CMK (cell line): ENCODE data around the gene DDX25.

Experiments
- DNase-seq: peaks from one replicate; pipeline ENCODE4 v3.0.0-alpha.2; 2010; ENCODE audit warnings: low read depth

The DDX25 gene

DNA sequence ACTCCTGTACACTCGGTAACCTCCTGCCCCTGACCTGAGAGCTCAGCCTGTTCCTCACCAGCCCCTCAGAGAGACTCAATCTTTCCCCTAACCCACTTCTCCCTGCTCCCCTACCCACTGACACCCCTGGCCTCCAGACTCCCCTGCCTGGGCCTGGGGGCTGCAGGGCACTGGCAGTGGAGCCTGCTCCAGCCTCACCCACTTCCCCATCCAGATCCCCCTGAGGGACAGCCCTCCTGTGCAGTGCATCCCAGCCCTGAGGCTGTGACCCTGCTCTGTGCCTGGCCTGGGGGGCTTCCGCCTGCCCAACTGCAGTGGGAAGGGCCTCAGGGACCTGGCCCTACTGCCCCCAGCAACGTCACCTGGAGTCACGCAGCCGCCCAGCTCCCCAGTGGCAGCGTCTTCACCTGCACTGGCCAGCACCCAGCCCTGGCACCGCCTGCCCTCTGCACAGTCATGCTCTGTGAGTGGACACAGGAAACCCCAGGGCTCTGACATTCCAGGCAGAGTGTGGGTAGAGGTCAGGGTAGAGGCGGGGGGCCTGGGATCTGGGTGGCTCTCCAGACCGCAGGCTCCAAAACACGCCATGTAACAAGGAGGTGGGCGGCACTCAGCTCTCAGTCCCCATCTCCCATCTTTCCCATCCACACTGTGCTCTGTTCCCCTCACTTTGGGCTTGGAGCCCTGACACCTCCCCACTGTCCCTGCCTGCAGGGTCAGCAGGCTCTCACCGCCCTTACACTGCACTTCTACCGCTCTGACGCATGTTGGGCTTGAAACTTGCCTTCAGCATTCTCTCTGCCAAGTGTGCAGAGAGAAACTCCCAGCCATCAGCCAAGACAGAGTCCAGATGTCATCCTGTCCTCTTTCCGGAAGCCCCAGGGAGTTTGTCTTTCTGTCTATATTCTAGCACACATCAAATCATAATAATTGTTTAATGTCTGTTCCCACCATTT, 46.7 kb downstream of the DDX25 start:
- DNase-seq: no peak

DNA sequence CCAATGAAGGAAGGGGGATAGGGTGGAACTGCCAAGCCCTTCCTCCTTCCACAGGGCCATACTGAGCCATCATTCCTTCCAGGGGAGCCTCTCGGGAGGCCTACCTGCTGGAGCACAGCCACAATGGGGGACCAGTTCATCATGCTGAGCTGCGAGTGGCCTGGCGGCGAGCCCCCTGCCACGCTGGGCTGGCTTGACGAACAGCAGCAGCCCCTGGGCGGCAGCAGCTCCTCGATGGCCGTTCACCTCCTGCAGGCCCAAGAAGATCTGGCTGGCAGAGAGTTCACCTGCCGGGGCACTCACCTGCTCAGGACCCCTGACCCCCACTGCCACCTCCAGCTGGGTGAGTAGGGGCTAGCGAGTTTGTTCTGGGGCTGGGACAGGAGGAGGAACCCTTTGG, 47.4 kb downstream of the DDX25 start:
- no peak for DNase-seq

DNA sequence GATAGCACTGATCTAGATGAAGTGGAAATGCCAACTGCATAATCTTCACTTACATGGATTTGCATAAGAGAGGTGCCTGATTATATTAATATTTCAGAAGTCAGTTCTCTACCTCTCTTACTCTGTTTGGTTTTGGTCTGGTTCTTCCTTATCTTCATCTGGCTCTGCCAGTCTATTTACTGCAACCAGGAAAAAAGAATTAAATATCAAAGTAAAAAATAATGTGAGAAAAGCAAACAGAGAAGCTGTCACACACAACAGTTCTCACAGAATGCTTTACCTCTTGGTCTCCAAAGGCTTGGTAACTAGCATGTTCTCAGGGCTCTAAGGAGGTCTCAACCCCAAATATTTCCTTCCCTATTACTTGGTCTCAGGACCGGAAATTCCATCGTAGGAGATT, 48.3 kb downstream of the DDX25 start:
- no peak for DNase-seq

DNA sequence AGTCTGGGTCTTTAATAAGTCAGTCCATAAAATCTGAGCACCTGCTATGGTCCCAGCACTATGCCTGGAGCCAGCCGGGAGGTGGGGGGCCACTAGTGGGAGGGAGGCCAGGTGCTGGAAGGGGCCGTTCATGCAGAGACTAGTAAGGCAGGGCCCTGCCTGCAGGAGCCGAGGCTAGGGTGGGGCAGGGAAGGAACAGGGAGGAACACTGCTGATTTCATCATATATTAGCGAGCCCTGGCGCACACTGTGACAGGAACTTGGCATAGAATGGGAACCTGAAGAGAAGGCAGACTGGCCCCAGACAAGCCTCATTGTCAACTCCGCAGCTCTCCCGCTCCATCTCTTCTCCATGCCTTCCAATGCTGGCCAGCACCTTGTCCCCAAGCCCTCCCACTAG, 48.7 kb downstream of the DDX25 start:
- DNase-seq: no peak

DNA sequence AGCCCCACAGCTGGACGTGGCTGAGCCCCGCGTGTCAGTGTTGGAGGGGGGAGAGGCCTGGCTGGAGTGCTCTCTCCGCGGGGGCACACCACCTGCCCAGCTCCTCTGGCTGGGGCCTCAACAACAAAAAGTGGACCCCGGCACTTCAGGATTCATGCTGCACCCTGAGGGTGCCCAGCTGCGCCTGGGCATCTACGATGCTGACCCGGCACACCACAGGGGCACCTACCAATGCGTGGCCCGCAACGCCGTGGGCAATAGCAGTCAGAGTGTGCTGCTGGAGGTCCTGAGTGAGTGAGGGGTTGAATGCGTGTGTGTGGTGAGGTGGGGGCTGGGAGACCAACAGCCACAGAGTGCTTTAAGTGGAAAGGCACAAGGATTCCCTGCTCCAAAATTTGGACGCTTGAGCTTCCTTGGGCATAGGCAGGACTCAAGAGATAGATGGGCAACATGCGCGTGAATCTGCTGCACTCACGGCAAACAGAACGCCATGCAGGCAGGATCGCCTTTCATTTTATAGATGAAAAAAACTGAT, 49.2 kb downstream of the DDX25 start:
- DNase-seq: no peak

DNA sequence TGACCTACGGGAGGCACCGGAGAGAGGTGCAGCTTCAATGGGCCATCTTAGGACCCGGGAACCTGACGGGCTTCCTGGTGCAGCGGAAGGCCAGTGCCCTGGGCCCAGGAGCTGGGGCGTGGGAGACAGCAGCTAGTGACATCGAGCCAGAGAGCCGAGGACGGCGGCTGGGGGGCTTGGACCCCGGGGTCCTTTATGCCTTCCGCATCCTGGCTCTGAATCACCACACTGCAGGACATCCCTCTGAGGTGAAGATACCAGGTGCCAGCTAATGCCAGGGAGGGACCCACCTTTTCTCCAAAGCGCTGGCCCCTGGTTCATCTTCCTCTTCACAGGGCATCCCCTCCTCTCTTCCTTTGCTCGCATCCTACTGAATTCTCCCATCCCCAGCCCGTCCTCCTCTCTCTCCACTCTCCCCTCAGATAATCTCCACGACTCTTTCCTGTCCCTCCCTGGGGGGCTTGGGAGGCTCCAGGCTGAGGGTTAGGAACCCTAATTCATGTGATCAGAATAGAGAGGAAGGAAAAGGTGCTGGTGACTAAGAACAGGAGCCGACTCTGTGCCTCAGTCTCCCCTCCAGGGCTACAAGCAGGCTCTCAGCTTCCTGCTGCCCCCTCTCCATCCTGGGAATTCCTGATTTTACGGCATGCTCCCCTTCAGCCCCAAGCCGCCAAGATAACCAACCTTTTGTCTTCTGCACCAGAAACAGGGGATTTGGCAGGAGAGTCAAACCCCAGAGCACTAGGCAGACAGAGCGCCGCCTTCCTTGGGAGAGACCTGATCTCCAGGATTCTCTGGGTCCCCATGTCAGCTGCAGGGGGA, 50.0 kb downstream of the DDX25 start:
- no peak for DNase-seq

DNA sequence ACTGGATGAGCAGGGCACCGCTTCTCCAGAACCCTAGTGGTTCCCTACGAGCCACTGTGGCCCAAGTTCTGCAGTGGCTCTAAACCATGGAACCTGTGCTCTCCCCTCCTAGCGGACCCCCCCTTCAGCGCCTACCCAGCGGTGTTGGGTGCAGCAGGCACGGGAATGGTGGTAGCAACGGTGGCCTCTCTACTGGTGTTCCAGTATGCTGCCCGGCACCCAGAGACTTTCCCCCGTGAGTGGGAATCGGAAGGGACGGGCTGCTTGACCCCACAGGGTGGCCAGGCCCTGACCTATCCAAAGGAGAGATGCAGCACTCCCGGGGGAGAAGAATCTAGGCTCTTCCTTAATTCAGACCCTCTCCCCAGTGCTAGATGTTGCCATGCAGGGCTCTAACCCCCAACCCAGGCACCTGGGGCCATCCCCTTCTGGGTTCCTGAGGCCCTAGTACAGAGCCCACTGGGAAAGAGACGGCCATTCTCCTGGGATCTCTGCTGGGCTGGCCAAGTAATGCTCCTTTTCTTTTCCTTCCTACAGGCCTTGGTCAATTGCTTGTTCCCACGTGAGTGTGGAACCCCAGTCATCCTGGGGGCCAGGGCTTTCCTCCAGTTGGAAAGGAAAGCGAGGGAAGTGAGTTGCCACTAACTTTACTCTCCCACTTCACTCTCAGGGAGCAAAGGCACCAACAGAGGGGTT, 50.8 kb downstream of the DDX25 start:
- no peak for DNase-seq

DNA sequence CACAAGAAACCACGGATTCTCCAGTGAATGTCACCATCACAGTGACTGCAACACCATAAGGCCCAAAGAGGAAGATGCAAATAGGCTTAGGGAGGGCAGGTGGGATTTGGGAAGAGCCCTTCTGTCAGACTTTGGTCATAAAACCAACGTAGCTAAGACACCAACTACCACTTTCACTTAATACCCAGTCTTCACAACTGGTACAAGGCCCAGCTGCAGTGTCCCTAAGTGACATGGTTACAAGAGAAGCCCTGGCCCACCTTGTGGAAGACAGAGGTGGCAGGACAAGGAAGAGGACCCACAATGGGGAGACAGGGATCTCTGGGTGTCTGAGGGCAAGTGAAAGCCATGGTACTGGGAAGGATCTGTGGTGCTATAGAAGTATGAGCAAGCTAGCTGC, 51.5 kb downstream of the DDX25 start:
- no peak for DNase-seq

DNA sequence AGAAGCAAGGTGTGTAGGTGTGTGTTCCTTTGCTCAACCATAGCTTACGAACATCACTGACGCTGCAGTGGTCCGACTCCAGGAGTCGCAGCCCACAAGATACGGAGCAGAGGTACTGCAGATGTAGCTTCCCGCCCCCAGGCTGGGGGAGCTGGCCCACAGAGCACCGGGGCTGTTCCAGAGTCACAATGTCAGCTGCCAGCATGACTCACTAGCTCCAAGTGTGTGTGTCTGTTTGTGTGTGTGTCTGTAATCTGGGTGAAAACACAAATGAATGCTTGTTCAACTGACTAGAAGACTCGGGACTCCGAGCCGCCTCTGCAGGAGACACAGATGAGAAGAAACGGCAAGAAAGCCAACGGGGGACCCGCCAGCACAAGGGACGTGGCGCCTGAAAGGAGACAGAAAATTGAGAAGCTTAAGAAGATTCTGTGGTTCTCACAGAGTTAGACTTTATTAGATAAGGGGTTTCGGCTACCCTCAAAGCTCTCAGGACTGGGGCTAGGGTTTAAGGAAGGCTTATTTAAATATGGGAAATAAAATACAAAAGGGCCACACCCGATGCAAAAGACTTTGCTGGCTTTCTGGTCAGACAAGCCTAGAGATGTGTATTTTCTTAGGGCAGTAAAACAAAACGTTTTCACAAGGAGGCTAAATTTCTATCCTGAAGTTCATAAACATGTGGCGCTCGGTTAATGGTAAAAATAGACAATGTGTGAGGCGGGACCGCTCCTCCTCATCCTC, 52.3 kb downstream of the DDX25 start:
- DNase-seq: no peak

DNA sequence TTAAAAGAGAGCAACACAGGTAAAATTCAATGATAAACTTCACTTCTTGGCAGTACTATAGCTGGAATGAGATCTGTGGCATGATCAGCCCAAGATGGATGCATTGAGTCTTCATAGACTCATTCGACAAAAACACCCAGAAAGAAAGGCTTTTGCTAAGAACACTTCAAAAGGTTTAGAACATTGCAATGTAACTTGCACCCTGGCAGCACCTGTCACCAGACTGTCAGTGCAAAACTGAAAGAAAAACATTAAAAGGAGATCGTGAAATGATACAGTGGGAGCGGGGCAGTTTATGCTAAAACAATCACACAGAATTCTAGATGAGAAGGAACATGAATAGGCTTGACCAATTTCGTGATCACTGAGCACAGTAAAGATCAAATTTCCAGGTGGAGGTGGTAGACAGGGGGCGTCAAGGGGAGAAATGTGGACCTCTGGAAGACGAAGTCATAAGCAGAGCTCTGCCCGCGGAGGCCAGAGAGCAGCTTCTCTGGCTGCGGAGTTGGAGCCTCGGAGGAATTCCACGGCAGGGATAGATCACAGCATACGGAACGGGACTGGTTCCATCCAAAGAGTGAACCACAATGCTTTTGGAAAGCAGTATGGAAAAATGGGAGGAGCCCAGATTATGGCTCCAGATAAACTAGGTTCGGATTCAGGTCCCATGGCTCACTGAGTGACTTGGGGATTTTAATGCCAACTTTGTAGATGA, 53.5 kb downstream of the DDX25 start:
- no peak for DNase-seq

DNA sequence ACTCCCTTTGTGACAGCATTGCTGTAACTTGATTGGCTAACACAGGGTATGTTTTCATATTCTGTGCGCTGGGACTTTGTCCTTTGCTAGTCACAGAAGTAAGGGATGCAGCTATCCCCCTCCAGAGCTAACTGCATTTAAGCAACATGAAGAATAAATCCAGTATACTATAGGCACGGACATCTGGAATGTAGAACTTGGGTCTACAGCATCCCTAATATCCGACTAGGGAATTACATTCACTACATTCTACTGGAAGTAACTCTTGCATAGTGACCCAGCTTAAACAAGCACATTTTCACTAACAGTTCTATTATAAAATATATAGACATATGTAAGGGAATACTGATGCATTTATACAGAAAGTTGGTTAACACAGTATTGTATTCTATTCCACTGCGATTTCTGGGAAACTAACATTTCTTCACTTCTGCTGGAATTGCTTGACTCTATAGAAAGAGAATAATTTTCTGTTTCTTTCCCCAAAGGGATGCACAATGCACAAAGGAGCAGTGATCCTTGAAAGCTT, 54.6 kb downstream of the DDX25 start:
- DNase-seq: no peak

DNA sequence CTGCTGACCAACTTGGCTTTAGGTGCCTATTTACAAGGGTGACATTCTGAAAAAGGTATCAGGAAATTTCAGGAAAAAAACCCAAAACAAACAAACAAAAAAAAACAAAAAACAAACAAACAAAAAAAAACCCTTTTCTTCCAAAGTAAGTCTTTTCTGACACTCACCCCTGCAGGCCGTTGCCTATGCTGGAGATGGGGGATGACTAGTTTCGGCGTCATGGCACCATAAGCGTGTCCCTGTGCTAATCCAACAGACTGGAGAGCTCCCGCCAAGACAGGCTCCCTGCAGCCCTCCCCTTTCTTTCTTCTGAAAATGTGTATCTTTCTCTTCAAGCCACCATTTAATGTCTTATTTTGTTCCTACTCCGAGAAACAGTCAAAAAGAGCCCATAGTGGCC, 55.2 kb downstream of the DDX25 start:
- DNase-seq: no peak

DNA sequence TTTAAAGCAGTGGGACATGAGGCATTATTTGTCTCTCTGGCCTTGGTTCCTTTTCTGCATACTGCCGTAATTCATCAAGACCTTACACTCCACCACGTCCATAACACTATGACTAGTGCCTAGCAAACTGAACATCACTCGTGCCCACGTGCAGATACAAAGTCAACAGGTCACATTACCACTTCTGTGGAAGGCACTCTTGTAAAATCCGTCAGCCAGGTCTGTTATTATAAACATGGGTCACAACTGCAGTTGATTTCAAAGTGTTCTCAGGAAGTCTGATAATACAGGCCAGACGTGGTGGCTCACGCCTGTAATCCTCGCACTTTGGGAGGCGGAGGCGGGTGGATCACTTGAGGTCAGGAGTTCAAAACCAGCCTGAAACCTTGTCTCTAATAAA, 55.6 kb downstream of the DDX25 start:
- DNase-seq: no peak

DNA sequence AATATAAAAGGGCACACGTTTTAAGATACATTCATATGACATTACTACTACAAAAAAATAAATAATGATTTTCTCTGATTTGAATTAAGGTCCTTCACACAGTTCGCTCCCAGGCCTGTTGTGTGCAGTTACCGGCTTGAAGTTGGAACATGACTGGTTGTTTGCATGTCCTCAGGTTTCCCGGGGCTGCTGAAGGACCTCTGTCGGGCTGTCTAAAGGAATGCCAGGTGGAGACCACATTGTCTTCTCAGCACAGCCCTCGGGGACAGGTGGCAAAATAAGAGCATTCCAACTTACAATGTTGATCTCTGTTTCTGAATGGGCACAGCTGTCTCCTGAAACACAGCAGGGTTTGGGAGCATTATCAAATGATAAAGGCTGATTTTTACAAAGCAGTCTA, 56.5 kb downstream of the DDX25 start:
- no peak for DNase-seq

DNA sequence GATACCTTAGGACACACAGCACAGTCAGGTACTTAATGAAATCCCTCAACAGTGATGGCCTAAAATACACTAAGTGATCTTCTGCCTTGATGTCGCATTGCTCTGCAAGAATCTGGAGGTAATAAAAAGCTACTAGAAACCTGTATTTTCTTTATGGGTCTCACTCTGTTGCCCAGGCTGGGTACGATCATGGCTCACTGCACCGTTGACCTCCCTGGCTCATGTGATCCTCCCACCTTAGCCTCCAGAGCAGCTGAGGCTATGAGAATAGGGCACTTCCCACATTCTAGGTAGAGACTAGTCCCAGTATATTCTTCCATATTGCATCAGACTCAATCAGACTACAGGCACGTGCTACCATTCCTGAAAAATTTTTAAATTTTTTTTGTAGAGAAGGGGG, 63.2 kb downstream of the DDX25 start:
- DNase-seq: no peak

DNA sequence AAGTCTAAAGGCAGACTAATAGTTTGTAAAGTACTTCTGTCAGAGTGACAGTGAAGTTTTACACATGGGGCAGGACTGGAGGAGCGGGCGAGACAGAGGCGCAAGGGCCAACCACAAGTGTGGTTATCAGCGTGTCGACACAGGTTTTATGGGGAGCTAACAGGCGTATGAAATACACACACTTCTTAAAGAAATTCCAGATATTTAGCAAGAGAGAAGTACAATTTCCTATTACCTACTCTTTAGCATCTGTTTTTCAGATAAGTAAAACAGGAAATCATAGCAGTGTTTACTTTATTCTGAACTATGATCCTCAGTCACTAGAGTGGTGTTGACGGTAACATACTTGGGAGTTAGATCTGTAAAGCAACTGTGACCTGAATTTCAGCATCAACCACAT, 64.0 kb downstream of the DDX25 start:
- no peak for DNase-seq

DNA sequence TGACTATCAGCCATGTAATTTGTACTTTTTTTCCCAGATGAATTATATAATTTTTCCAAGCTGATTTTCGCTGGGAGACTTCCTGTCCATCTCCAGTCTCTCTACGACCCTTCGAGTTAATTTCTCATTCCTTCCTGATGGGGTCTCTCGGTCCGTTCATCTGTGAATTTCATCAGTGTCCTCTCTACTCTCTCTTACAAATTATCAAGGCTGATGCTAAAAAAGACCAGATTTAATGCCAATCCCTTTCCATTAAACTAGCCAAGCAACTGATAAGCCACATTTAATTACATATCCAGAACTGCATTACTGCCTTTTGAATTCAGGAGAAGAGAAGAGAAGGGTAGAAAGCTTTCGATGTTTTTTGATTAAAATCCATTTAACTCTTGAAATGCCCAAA, 67.3 kb downstream of the DDX25 start:
- DNase-seq: no peak

DNA sequence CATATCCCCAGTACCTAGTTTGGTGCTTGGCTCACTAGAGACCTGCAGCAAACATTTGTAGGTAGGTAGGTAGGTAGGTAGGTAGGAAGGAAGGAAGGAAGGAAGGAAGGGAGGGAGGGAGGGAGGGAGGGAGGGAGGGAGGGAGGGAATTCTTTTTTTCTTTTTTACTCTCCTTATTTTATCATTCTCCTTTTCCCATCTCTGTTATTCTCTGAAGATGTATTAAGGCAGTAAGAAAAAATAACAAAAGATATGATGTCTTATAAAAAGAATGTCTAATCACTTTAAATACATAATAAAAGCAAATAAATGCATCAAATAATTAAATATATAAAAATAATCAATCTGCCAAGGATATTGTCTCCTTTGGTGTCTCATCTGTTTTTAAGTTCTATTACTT, 70.0 kb downstream of the DDX25 start:
- DNase-seq: no peak

DNA sequence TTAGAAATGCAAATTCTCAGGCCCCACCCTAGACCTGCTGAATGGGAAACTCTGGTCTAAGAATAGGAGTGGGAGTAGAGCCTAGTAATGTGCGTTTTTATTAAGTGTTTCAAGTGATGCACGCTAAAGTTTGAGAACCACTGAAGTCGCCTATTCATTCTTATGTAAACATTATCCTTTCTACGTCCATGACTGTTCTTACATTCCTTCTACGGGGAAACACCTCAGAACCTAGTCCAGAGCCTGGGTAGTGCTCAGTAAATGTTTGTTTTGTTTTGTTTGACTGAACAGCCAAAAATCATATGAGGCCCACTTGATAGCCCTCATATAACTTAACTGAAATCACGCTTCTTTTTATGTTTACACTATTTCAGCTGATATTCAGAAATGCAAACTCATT, 71.3 kb downstream of the DDX25 start:
- DNase-seq: no peak

DNA sequence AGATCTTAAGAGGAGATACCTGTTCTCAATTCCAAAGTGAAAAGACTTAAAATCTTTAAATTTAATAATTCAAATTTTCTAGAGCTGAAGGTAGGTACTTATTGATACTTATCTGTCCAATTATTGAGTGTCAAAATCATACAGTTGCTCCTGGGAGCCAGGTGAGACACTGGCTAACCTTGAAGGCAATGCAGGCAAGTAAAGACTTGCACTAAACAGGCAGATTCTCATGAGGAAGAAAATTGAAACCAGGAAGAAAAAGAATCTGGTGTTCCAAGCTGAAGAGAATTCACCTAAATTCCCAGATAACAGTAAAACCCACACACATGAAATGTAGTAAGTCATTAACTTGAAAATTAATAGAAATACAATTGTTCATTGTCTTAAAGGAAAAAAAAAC, 71.8 kb downstream of the DDX25 start:
- no peak for DNase-seq

DNA sequence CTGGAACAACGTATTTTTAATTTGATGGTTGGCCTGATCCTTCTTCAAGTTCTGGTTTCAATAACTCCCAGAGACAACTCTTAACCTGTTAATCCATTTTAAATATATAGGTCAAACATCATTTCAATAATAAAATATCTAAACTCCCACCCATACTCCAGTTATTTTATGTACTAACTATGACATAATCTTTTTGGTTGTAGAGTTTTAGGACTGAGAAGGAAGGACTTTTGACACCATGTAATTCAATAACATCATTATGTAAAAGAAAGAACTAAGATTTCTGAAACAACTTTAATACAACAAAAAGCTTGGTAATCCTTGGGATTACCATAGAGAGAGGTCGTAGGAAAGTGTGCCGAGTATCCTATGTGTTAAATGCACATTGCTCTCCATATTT, 73.0 kb downstream of the DDX25 start:
- no peak for DNase-seq
